Left renal cortex interstitium (tissue), 4 donors: ENCODE measurements around the gene ARL6IP4. TPM values are rescaled to one million over a fixed set of nuclear protein-coding genes. Genes with fewer than 3 reads are reported as not detected.

ENCODE experiments used
- DNase-seq, 4 donors: peaks; one replicate each; pipeline ENCODE4 v3.0.0-alpha.2; 2013; ENCODE audit warnings: low read depth in 4 of 4, low spot score in 2 of 4, missing footprints in 1 of 4
- polyA plus RNA-seq, 4 donors: library from polyadenylated mRNA; unstranded; fragments of 120-200 nt; gene quantifications; one replicate each; pipeline ENCODE4 v1.2.1, GENCODE V29; 2013; ENCODE audit not compliant: insufficient read length in 4 of 4

The ARL6IP4 gene
- polyA plus RNA-seq, 4 donors = 166 to 237 (median 192) TPM

GRCh38 chr12:122977655-122978392, 2.7 kb upstream of the ARL6IP4 start:
- DNase-seq = no peak

- DNase-seq = no peak
Observed at GRCh38 chr12:122978507-122978955, 1.9 kb upstream of the ARL6IP4 start.

GRCh38 chr12:122979001-122979907, 1.2 kb upstream of the ARL6IP4 start:
- no peak for DNase-seq

GRCh38 chr12:122979908-122980182, 636 bp upstream of the ARL6IP4 start:
- DNase-seq = no peak

- DNase-seq = no peak
Observed at GRCh38 chr12:122981036-122981471, 573 bp downstream of the ARL6IP4 start.

GRCh38 chr12:122981587-122982476, 1.4 kb downstream of the ARL6IP4 start:
- no peak for DNase-seq

GRCh38 chr12:122982477-122982815, 2.0 kb downstream of the ARL6IP4 start:
- no peak for DNase-seq

GRCh38 chr12:122982963-122983788, 2.7 kb downstream of the ARL6IP4 start:
- DNase-seq = no peak

GRCh38 chr12:122983789-122984515, 3.5 kb downstream of the ARL6IP4 start:
- no peak for DNase-seq

GRCh38 chr12:122984612-122985337, 4.3 kb downstream of the ARL6IP4 start:
- DNase-seq = peak in 1 of 4 donors; percentile 37

GRCh38 chr12:122985338-122986257, 5.1 kb downstream of the ARL6IP4 start:
- no peak for DNase-seq

- DNase-seq = no peak
Observed at GRCh38 chr12:122986258-122986871, 5.9 kb downstream of the ARL6IP4 start.

GRCh38 chr12:122987086-122987951, 6.8 kb downstream of the ARL6IP4 start:
- no peak for DNase-seq

GRCh38 chr12:122988036-122988435, 7.6 kb downstream of the ARL6IP4 start:
- no peak for DNase-seq

GRCh38 chr12:122988612-122989212, 8.2 kb downstream of the ARL6IP4 start:
- DNase-seq = no peak
